Fibroblast of pulmonary artery (primary cell): ENCODE data around the gene SCAI.

Experiments used
- DNase-seq: peaks from one replicate; pipeline ENCODE4 v3.0.0-alpha.2; 2010; ENCODE audit warnings: low read depth
- H3K4me3 ChIP-seq: replicated peaks from 2 replicates; pipeline ENCODE4 v1.5.1; 2011; ENCODE audit warnings: low read depth, mild to moderate bottlenecking, control low read depth, low read length, moderate library complexity
- CTCF ChIP-seq: IDR thresholded peaks from 2 replicates; pipeline ENCODE4 v1.5.1; 2011; ENCODE audit warnings: mild to moderate bottlenecking, control low read depth, low read length, inconsistent platforms; ENCODE audit errors: missing control alignments

The SCAI gene

DNA sequence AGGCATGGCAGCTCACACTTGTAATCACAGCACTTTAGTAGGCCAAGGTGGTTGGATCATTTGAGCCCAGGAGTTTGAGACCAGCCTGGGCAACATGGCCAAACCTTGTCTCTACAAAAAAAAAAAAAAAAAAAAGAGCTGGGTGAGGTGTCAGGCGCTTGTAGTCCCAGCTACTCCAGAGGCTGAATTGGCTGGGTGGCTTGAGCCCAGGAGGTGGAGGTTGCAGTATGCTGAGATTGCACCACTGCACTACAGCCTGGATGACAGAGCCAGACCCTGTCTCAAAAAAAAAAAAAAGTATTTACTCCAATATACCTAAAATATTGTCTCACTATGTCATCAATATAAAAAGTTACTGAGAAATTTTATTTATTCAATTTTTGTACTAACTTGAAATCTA, 2.8 kb downstream of the SCAI start:
- no peak for TF ChIP-seq CTCF
- DNase-seq: no peak
- no peak overlapping the region for H3K4me3 ChIP-seq

- no peak overlapping the region for H3K4me3 ChIP-seq
- no peak for DNase-seq
- no peak for TF ChIP-seq CTCF
These were observed 6.1 kb downstream of the SCAI start for GRCh38 chr9:125137200-125137599.

DNA sequence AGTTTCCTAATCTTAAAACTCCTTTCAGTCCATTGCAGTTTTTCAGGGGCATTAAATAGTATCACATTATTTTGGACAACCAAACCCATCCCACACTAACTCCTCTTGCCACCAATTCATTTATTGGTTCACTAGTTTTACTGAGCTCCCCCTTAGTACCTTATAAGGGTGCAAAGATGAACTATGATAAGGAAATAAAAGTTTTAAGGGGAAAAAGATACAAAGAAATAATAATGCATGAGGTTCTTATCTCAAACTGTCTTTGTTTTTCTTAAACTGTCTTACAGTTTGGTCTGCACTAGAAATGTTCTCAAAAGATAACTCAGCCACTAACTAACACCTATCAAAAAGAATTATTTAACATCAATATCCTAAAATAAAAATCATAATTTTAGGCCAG, 8.4 kb downstream of the SCAI start:
- H3K4me3 ChIP-seq: no peak overlapping the region
- TF ChIP-seq CTCF: no peak
- no peak for DNase-seq

GRCh38 chr9:125133403-125134329, 9.7 kb downstream of the SCAI start:
- no peak for DNase-seq
- no peak overlapping the region for H3K4me3 ChIP-seq
- no peak for TF ChIP-seq CTCF

- DNase-seq: no peak
- no peak for TF ChIP-seq CTCF
- no peak overlapping the region for H3K4me3 ChIP-seq
These were observed 11.6 kb downstream of the SCAI start for GRCh38 chr9:125131778-125132177.

- H3K4me3 ChIP-seq: no peak overlapping the region
- TF ChIP-seq CTCF: no peak
- DNase-seq: peak; percentile 98
These were observed 17.1 kb downstream of the SCAI start for GRCh38 chr9:125126019-125126746.

GRCh38 chr9:125125523-125125922, 17.8 kb downstream of the SCAI start:
- no peak overlapping the region for H3K4me3 ChIP-seq
- no peak for TF ChIP-seq CTCF
- DNase-seq: no peak
